OCI-LY1 (cell line): Measurements from ENCODE around the gene CPSF4.
"Not testable (repeated sequence)": the region's sequence is repeated elsewhere in the genome, so short reads cannot be mapped to it uniquely, and the experiment has no call there.

Experiments
- EZH2 ChIP-seq: fragments of 200-600 bp; sonication (generic), shearing (Covaris generic); IDR thresholded peaks from 2 replicates; pipeline ENCODE4 v1.8.0; 2017; ENCODE audit warnings: borderline replicate concordance, mixed run types, mild to moderate bottlenecking, antibody characterized with exemption, low read length, moderate library complexity, mixed read lengths
- TF ChIP-seq, protein P1 (sequence below): fragments of 200-600 bp; sonication (generic), shearing (Covaris generic); IDR thresholded peaks from 2 replicates; pipeline ENCODE4 v1.5.1; 2017; ENCODE audit warnings: mild to moderate bottlenecking, antibody characterized with exemption, low read length, moderate library complexity, mixed read lengths

DNA sequence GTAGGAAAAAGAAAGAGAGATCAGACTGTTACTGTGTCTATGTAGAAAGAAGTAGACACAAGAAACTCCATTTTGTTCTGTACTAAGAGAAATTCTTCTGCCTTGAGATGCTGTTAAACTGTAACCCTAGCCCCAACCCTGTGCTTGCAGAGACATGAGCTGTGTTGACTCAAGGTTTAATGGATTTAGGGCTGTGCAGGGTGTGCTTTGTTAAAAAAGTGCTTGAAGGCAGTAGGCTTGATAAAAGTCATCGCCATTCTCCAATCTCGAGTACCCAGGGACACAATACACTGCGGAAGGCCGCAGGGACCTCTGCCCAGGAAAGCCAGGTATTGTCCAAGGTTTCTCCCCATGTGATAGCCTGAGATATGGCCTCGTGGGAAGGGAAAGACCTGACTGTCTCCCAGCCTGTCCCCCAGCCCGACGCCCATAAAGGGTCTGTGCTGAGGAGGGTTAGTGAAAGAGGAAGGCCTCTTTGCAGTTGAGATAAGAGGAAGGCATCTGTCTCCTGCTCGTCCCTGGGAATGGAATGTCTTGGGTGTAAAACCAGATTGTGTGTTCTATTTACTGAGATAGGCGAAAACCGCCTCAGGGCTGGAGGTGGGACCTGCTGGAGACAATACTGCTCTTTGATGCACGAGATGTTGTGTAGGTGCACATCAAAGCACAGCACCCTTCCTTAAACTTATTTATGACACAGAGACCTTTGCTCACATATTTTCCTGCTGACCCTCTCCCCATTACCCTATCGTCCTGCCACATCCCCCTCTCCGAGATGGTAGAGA is 6.8 kb upstream of the CPSF4 start:
- TF ChIP-seq, protein P1, sequence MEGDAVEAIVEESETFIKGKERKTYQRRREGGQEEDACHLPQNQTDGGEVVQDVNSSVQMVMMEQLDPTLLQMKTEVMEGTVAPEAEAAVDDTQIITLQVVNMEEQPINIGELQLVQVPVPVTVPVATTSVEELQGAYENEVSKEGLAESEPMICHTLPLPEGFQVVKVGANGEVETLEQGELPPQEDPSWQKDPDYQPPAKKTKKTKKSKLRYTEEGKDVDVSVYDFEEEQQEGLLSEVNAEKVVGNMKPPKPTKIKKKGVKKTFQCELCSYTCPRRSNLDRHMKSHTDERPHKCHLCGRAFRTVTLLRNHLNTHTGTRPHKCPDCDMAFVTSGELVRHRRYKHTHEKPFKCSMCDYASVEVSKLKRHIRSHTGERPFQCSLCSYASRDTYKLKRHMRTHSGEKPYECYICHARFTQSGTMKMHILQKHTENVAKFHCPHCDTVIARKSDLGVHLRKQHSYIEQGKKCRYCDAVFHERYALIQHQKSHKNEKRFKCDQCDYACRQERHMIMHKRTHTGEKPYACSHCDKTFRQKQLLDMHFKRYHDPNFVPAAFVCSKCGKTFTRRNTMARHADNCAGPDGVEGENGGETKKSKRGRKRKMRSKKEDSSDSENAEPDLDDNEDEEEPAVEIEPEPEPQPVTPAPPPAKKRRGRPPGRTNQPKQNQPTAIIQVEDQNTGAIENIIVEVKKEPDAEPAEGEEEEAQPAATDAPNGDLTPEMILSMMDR, result not testable (repeated sequence)
- TF ChIP-seq EZH2, result not testable (repeated sequence)
